ENCODE data around the gene HNF1B.

Gene HNF1B

DNA sequence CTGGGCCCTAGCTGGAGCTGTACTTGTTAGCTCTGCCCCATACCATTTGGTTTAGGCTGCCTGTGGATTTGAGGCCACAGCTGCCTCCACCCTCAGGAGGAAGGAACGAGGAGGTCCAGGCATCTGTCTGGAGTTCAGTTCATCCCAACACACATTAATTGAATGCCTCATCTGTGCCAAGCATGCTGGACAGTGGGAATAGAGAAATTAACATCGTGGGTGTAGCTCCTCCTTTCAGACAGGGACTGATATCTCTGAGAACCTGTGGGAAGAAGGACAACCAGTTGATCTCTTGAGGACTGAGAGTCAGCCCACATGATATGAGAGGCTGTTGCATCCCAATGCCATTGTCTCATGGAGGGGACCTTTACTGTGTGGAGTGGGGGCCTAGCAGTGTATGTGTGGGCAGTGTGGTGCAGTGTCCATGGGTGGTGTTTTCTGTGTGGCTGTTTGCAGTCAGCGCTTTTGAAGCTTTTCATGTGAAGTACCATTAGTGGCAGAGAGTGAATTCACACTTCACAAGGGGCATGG, 72.2 kb downstream of the HNF1B start:
- FAIRE-seq = no peak
- no peak for TF ChIP-seq POLR2A (IDR thresholded peaks at IDR 0.05; ENCODE audit: low read depth, low read length)
- no peak for DNase-seq (ENCODE audit: insufficient read length, low spot score)

DNA sequence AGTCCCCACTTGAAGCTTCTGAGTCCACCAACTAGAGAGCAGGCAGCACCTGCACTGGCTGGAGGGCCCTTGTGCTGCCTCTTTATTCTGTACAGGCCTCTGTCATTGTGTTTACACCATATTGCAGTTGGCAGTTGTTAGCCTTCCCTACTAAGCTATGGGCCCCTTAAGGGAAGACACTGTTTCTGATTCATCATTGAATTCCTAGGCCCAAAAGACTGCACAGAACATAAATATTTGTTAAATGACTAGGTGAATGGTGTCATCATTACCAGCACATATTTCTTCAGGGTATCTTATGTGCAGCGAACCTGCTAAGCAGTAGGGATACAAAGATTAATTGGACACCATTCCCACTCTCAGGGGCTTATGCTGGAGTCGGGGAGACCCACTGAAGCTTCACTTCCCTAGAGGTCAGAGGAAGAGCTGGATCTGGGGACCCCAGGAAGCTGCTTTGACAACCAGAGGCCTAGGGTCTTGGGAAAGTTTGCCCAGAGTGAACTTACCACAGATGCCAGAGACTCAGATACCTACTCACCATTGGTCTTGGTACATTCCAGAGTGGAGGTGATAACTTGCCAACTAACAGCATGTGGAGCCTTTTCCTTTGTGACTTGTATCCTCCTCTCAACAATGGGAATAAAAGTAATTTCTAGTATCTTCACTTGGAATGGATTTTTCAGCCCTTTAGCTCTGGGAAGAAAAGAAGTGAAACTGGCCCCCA, 72.9 kb downstream of the HNF1B start:
- TF ChIP-seq POLR2A (IDR thresholded peaks at IDR 0.05; ENCODE audit: low read depth, low read length) = no peak
- DNase-seq (ENCODE audit: insufficient read length, low spot score) (peak; percentile 47), FAIRE-seq (no peak)

DNA sequence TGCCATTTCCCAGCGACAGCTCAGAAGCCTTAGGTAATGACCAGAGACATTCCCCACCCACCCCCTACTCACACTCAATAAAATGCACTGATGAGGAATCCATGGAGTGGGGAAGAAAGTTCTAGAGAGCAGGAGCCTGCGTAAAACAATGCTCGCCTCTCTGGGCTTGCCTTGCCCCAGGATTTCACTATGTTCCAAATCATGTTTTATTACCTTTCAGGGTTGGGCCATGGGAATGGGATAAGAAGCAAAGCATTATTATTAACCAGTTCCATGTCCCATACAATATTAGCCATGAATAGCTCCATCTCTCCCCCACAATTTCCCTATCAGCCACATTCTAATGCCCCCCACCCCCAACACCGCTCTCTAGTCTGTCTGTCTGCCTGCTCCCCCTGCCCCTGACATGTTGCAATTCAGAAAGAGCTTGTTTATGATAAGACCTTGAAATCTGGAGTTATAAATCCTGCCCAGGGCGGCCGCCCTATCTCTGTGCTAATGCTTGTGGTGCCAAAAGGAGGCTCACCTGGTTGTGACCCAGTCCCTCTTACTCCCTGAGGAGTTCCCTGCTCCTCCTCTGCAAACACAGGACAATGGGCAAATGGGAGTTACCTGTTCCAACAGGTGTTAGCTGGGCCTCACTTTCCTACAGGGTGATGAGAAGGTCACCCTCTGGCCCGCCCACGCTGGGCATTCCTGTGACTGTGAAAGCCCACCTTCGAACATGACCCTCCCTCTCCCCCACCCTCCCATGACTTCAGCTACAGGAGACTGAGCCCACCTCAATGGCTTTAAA, 73.6 kb downstream of the HNF1B start:
- FAIRE-seq = no peak
- DNase-seq (ENCODE audit: insufficient read length, low spot score) = no peak

DNA sequence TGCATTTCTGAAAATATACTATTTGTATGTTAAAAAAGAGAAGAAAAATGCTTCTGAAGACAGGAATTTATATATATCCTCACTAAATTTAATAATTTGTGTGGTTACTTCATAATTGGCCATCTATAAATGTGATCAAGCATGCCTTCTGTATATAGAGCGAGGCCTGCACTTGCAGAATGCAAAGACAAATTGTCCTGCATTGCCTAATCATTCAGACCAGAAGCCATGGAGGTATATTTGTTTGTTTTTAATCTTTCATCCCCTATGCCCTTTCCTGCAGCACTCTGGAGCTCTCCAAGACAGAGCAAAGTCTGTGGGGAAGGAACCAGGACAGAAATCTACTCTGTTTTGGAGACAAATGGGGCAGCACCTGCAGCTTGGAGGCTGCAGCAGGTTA, 77.8 kb downstream of the HNF1B start:
- no peak for FAIRE-seq
- DNase-seq (ENCODE audit: insufficient read length, low spot score) = no peak
- TF ChIP-seq POLR2A (IDR thresholded peaks at IDR 0.05; ENCODE audit: low read depth, low read length) = no peak

More for the DNA sequence above, 73.6 kb downstream of the HNF1B start:
- no peak for TF ChIP-seq POLR2A (IDR thresholded peaks at IDR 0.05; ENCODE audit: low read depth, low read length)

DNA sequence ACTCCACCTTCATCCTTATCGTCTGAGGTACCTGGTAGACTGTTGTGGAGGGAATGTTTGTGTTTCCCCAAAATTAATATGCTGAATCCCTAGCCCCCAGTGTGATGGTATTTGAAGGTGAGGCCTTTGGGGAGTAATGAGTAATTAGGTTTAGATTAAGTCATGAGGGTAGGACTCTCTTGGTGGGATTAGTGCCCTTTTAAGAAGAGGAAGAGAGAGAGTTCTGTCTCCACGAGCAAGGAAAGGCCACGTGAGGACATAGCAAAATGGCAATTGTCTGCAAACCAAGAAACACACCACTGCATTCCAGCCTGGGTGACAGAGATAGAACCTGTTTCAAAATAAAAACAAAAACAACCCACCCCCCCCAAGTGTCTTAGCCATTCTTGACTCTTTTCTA, 80.6 kb downstream of the HNF1B start:
- FAIRE-seq (no peak), DNase-seq (ENCODE audit: insufficient read length, low spot score) (no peak)
- no peak for TF ChIP-seq POLR2A (IDR thresholded peaks at IDR 0.05; ENCODE audit: low read depth, low read length)

DNA sequence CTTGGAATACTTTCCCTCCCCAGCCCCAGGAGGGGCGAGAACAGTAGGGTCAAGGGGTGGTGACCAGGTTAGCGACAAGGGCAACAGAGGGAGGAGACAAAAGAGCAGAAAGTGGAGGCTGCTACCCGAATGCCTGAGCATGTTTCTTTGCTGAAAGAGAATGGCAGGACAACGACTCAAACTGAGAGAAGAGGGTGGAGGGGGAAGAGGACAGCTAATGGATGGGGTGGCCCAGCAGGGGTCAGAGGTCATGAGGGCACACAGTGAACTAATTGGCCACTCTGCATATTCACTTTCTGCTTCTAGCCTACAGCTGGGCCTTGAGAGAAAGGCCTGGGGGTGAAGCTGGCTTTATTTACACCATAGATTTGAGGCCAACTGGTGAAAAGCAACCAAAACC, 82.5 kb downstream of the HNF1B start:
- DNase-seq (ENCODE audit: insufficient read length, low spot score) (no peak), FAIRE-seq (no peak)
- no peak for TF ChIP-seq POLR2A (IDR thresholded peaks at IDR 0.05; ENCODE audit: low read depth, low read length)

DNA sequence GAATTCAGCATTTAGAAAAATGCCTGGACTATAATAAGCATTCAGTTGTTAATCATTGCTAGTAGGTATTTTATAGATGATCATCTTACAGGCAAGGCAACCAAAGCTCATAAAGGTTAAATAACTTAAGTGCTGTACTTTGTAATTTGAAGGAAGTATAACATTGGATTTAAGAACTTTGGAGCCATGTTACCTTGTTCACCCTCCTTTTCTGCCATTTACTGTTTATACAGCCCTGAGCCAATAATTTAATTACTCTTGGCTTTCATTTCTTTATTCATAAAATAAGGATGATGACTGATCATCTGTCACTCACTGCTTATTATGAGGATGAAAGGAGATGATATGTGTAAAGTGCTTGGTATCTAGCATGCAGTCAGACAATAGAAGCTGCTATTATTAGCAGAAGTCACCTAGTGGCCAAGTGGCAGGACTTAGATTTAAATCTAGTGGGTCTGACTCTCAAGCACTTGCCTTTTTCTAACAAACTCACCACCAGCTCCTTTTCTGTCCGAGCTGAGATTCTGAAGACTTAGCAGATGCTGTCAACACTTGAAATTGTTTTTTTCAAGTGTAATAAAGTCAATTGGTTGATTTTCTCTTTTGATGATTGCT, 83.4 kb downstream of the HNF1B start:
- TF ChIP-seq POLR2A (IDR thresholded peaks at IDR 0.05; ENCODE audit: low read depth, low read length) = no peak
- DNase-seq (ENCODE audit: insufficient read length, low spot score) (no peak), FAIRE-seq (no peak)

DNA sequence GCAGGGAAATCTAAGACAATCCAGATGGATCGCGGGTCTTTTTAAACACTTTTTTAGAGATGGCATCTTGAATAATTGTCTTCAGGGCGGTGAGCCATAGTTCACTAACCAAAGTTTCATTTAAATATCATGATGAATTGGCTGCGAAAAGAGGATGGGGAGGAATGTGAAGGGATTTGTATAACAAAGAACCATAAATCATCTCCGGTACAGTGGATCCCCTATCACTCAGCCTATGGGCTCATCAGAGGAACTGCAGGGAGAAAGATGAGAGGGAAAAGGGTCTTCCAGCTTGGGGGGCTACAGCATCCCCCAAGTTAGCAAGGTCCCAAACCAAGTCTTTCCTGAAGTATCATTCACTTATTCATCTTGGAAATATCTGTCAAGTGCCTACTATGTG, 84.9 kb downstream of the HNF1B start:
- FAIRE-seq (no peak), DNase-seq (ENCODE audit: insufficient read length, low spot score) (no peak)
- no peak for TF ChIP-seq POLR2A (IDR thresholded peaks at IDR 0.05; ENCODE audit: low read depth, low read length)

DNA sequence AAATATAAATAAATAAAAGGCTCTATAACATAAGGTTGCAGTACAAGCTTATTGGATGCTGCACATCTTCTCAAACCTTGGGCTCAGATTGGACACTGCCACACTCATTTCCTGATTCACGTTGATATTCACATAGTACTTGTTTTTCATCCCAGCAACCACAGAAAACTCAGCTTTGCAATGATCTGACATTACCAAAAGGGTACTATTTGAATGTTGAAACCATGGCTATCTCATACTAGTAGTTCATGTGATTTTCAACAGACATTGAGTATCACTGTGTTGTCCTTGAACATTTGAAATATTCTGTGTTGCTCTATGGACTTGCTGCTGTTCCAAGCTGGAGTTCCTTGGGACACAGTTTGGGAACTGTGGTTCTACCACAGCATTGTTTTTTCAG, 87.7 kb downstream of the HNF1B start:
- no peak for FAIRE-seq
- no peak for DNase-seq (ENCODE audit: insufficient read length, low spot score)
- no peak for TF ChIP-seq POLR2A (IDR thresholded peaks at IDR 0.05; ENCODE audit: low read depth, low read length)

DNA sequence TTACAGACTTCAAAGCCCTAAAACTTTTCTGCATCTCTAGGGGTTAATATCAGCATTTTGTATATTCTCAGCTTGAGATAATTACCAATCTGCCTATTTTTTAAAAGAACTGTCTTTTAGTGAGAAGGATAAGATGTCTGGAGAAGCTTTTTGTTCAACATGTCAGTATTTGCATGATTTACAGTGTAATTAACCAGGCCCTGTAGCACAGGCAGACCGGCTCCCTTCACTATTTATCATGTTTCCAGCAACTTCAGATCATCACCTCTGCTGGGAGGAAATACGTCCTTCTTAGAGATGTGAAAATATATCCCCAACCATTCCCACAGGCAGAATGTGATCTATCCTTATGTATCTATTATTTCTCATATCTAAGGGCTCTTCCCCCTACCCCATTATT, 93.0 kb downstream of the HNF1B start:
- no peak for FAIRE-seq
- DNase-seq (ENCODE audit: insufficient read length, low spot score) = no peak
- no peak for TF ChIP-seq POLR2A (IDR thresholded peaks at IDR 0.05; ENCODE audit: low read depth, low read length)

DNA sequence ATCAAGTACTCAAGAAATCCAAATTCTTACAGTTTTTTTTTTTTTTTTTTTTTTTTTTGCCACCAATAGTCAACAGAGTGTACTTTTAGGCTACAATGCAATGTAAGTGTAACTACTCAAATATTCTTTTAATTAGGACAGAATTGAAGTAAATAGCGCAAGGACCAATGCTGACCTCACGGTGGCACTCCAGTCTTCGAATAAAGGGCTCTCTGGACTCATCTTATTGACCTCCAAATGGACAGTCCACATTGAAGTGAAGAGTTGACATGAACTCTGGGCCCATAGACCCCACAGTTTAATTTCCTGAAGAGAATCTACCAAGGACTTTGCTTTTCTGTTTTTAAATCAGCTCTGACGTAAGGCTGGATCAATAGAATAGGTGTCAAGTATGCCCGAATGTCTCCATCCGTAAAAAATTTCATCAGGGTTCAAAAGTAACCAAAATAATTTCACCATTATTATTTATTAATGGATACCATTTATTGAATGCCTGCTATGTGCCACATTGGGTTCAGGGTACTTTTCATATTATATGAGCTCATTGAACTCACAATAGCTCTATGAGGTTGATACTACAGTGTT, 94.3 kb downstream of the HNF1B start:
- TF ChIP-seq POLR2A (IDR thresholded peaks at IDR 0.05; ENCODE audit: low read depth, low read length) = no peak
- DNase-seq (ENCODE audit: insufficient read length, low spot score) (no peak), FAIRE-seq (no peak)

DNA sequence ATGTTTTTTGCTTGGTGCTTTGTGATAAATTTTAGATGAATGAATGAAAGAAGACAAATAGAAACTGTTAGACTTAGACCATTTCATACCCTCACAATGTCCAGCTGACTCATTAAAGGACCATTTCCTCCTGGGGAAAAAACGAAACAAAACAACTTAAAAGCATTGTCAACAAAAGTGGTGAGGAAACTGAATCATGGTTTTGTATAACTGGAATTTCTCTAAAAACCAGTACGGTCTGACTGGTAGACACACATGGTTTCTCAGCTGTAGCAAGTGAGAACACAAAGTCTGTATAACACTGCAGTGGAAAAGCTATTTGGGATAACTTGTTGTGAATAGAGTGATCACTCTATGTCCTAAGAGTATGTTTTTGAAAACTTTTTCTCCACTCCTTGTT, 96.3 kb downstream of the HNF1B start:
- no peak for DNase-seq (ENCODE audit: insufficient read length, low spot score)
- FAIRE-seq = no peak
- TF ChIP-seq POLR2A (IDR thresholded peaks at IDR 0.05; ENCODE audit: low read depth, low read length) = no peak

DNA sequence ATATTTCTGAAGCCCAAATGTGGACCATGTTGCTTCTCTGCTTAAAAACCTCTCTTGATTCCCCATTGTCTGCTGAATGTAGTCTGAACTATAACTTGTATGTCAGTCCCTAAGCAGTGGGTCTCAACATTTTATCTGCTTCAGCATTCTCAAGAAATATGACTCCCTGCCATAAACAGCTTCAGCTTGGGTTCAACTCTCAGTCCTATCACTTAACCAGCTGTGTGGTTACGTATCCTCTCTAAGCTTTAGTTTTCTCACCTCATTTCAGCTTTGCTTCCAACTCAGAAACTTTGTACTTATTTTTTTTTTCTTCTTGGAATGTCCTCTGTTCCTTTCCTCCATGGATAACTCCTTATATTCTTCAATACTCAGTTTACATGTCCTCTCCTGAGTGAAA, 97.0 kb downstream of the HNF1B start:
- FAIRE-seq (no peak), DNase-seq (ENCODE audit: insufficient read length, low spot score) (no peak)

DNA sequence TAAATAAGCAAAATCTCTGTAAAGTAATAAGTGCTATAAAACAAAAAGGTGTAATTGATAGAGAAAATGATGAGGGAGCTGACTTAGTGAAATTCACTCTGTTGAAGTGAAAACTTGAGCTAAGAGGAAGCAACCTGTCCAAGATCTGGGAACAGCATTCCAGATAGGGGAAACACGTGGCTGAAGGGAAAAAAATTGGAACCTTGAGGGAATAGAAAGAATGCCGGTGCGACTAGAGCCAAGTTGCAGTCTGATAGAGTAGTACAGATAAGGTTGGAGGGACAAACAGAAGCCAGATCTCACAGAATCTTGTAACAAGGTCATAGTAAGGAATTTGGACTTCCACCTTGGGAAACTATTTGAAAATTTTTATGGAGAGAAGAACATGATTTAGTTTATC, 101.0 kb downstream of the HNF1B start:
- no peak for TF ChIP-seq POLR2A (IDR thresholded peaks at IDR 0.05; ENCODE audit: low read depth, low read length)
- DNase-seq (ENCODE audit: insufficient read length, low spot score) (no peak), FAIRE-seq (no peak)

More for the DNA sequence above, 97.0 kb downstream of the HNF1B start:
- TF ChIP-seq POLR2A (IDR thresholded peaks at IDR 0.05; ENCODE audit: low read depth, low read length) = no peak
